Measurements from ENCODE around the gene CENATAC.
"Not testable (repeated sequence)": the region's sequence is repeated elsewhere in the genome, so short reads cannot be mapped to it uniquely, and the experiment has no call there.

Gene CENATAC, protein sequence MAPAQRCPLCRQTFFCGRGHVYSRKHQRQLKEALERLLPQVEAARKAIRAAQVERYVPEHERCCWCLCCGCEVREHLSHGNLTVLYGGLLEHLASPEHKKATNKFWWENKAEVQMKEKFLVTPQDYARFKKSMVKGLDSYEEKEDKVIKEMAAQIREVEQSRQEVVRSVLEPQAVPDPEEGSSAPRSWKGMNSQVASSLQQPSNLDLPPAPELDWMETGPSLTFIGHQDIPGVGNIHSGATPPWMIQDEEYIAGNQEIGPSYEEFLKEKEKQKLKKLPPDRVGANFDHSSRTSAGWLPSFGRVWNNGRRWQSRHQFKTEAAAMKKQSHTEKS

GRCh38 chr11:118997627-118998387 lies at the start of gene CENATAC:
Gene CENATAC (plus strand): TSS chr11:118998138. CDS start chr11:118998198, 60 bp downstream.
- DNase-seq = peak; percentile 96

DNA sequence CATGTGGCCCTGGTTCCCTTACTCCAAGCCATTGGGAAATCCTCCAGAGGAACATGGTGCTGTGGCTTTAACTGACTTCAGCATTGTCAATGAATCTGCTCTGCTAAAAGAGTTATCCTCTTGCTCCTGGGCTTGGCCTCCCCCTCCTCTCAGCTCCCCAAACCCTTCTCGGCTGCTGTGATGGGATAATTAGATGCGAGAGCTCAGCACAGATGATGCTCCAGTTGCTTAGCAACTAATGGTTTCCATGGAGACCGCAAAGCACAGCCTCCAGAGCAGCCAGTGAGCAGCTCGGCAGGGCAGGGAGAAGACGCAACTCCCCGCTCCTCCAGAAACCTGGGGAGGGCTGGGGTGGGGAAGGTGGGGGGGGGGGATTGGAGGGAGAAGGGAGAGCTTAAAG lies 44.7 kb upstream of the CENATAC start:
- DNase-seq = no peak

DNA sequence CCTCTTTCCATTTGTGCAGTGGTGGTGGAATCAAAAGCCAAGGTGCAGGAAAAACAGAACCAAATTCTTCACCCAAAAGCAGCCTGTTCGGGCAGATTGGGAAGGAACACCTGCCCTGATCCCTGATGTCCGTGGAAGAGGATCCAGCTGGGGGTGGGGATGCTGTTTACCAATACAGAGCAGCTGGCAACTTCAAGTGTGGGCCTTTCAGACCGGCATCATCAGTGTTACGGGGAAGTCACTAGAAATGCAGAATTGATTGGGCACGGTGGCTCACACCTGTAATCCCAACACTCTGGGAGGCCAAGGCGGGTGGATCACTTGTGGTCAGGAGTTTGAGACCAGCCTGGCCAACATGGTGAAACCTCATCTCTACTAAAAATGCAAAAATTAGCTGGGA lies 44.0 kb upstream of the CENATAC start:
- DNase-seq = not testable (repeated sequence)

DNA sequence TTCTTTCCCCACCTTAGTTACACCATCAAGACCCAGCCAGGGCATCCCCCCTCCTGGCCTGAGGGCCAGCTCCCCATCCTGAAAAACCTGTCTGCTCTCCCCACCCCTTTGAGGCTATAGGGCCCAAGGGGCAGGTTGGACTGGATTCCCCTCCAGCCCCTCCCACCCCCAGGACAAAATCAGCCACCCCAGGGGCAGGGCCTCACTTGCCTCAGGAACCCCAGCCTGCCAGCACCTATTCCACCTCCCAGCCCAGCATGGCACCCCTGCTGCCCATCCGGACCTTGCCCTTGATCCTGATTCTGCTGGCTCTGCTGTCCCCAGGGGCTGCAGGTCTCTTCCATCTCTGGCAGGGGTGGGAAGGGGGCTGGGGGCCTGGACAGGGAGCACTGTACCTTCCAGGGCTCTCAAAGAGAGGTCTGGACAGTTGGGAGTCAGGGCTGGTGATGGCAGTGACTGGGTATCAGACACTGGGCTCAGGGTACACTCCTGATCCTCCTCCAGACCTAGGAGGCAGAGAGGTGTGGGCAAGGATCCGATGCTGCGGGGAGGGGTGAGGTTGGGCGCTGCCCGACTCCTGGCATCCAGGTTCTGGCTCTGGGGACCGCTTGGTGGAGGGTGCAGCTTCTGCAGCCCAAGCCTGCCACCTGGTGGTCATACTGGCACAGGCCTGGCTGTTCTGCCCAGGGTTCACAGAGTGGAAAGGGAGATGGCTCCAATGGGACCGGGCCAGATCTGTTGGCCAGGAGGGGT lies 41.7 kb upstream of the CENATAC start, which contains the start of gene UPK2:
UPK2 (plus strand) TSS at position 205 of the 753 bp plus-strand sequence; CDS start at position 258, 53 bp downstream.
- peak; percentile 87 for DNase-seq

- no peak for DNase-seq
These were observed 41.0 kb upstream of the CENATAC start for GRCh38 chr11:118956847-118957469.

GRCh38 chr11:118957549-118957948 lies 40.4 kb upstream of the CENATAC start:
- DNase-seq = no peak

DNA sequence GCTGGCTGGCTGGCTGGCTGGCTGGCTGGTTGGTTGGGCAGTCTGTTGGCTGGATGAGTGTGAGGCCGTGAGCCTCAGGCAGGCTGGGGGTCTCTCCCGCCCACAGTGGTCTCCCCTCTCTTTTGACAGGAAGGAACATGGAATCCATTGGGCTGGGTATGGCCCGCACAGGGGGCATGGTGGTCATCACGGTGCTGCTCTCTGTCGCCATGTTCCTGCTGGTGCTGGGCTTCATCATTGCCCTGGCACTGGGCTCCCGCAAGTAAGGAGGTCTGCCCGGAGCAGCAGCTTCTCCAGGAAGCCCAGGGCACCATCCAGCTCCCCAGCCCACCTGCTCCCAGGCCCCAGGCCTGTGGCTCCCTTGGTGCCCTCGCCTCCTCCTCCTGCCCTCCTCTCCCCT lies 40.0 kb upstream of the CENATAC start:
- DNase-seq = no peak

DNA sequence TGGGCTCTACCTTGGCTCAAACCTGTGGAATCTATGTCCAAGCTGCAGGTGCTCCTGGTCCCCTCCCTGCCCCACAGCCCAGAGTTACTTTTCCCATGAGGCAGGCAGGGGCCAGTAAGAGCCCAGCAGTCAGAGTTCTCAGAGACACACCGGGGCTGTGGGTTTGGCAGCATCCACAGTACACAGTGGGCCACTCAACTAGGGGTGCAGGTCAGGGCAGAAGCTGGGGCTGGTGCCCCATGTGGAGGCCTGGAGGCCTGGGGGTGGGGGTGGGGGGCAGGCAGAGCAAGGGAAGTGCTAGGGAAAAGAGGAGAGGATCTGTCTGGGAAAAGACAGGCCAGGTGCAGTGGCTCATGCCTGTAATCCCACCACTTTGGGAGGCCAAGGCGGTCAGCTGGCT lies 39.4 kb upstream of the CENATAC start:
- DNase-seq = no peak

GRCh38 chr11:118961189-118961588 lies 36.7 kb upstream of the CENATAC start:
- DNase-seq = no peak

- DNase-seq = no peak
These were observed 36.3 kb upstream of the CENATAC start for GRCh38 chr11:118961591-118961990.

DNA sequence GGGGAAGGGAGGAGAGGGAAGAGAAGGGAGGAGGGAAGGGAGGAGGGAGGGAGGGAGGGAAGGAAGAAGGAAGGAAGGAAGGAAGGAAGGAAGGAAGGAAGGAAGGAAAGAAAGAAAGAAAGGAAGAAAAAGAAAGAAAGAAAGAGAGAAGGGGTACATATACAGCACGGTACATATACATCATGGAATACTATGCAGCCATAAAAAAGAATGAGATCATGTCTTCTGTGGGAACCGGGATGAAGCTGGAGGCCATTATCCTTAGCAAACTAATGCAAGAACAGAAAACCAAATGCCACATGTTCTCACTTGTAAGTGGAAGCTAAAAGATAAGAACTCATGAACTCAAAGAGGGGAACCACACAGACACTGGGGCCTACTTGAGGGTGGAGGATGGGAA lies 28.4 kb upstream of the CENATAC start:
- not testable (repeated sequence) for DNase-seq

DNA sequence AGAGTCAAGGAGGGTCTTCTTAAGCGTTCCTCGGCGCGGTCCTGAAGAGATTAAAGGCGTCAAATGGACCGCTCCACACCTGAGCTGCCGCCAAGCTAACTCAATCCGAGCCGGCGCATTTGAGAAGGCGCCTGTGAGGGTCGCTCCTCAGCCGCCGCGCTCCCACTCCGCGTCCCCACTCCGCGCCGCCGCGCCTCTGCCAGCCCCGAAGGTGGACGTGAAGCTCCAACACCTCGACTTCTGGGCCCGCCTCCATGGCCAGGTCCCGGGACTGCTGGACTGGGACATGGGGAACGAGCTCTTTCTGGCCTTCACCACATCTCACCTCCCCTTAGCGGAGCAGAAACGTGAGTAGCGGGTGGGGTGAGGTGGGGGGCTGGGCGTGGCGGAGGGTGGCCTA lies 26.3 kb upstream of the CENATAC start, which contains the start of gene FOXR1:
FOXR1 (plus strand) TSS at position 116 of the 400 bp plus-strand sequence; CDS start at position 287, 171 bp downstream.
- DNase-seq = no peak

- no peak for DNase-seq
These were observed 24.0 kb upstream of the CENATAC start for GRCh38 chr11:118973985-118974384.

DNA sequence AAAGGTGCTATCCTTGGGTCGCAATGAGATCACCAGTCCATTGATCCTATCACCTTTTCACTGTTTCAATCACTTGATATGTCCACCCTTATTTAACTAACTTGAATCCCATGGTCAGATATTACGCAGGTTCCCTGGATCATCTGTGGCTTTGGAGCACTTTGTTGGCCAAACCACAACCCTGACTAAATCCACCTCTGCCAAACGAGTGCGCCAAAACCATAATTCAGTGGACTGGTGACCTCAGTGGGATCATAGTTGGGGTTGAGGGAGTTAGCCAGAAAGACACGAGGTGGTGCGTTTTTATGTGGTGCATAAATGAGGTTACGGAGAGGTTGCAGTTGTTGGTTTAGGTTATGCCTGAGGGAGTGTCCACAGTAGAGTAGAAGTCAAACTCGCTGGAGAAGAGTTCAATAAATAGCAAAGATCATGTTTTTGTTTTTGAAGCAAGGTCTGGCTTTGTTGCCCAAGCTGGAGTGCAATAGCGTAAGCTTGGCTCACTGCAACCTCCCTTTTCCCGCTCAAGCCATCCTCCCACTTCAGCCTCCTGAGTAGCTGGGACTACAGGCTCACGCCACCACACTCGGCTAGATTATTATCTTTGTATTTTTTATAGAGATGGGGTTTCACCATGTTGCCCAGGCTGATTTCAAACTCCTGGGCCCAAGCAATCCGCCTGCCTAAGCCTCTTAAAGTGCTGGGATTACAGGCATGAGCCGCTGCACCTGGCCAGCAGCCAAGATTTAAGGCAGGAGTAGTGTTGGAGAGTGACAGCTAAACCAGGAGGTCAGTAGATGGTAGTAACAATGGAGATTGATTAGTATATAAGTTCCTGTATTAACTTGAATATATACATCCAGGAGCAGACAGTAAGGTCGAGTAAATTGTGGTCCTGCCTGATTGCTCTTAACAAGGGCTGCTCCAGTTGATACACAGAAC lies 21.9 kb upstream of the CENATAC start:
- DNase-seq = no peak

DNA sequence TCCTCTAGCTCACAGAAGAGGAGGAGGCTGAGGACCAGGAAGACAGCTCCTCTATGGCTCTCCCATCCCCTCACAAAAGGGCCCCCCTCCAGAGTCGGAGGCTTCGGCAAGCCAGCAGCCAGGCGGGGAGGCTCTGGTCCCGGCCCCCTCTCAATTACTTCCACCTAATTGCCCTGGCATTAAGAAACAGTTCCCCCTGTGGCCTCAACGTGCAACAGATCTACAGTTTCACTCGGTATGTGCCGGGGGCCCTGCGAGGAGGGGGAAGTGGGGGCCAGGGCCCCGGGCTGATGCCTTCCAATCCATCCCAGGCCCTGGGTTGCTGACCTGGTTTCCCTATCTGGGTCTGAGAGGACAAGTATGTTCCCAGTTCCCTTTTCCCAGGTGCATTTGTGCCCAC lies 18.5 kb upstream of the CENATAC start:
- no peak for DNase-seq

- no peak for DNase-seq
These were observed 17.6 kb upstream of the CENATAC start for GRCh38 chr11:118980191-118980881.

DNA sequence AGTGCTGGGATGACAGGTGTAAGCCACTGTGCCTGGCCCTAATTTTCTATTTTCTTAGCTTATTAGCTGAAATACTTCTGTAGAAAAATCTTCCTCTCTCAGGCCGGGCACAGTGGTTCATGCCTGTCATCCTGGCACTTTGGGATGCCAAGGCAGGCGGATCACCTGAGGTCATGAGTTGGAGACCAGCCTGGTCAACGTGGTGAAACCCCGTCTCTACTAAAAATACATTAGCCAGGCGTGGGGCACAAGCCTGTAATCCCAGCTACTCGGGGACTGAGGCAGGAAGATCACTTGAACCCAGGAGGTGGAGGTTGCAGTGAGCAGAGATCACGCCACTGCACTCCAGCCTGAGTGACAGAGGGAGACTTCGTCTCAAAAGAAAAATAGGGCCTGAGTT lies 13.6 kb upstream of the CENATAC start:
- not testable (repeated sequence) for DNase-seq

GRCh38 chr11:118984825-118985224 lies 13.1 kb upstream of the CENATAC start:
- no peak for DNase-seq

DNA sequence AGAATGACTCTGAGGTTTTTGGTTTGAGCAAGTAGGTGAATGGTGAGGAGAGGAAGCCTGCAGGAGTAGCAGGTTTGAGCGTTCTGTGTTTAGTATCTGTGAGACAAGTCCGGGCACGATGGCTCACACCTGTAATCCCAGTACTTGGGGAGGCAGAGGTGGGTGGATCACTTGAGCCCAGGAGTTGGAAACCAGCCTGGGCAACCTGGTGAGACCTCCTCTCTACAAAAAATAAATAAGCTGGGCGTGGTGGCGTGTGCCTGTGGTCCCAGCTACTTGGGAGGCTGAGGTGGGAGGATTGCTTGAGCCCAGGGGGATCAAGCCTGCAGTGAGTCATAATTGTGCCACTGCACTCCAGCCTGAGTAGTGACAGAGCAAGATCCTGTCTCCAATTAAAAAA lies 9.7 kb upstream of the CENATAC start:
- no peak for DNase-seq

GRCh38 chr11:118991486-118992038 lies 6.4 kb upstream of the CENATAC start:
- not testable (repeated sequence) for DNase-seq
